Keratinocyte (primary cell): ENCODE data around the gene STAM2.

Source experiments
- CTCF ChIP-seq, 3 experiments: IDR thresholded peaks in 1 of 3; conservative IDR thresholded peaks in 1 of 3; optimal IDR thresholded peaks in 1 of 3; 2 replicates in 2 of 3; 3 replicates in 1 of 3; pipeline versions ENCODE3 to v1.5.1; 2011; ENCODE audit warnings: low read length in 3 of 3, mild to moderate bottlenecking in 3 of 3, moderate library complexity in 2 of 3, control low read depth in 1 of 3, inconsistent platforms in 1 of 3; ENCODE audit not compliant: insufficient read depth in 2 of 3; ENCODE audit errors: extremely low read depth in 1 of 3
- EZH2 ChIP-seq: IDR thresholded peaks from one replicate; pipeline ENCODE4 v1.6.1; 2012; ENCODE audit warnings: inconsistent platforms, mild to moderate bottlenecking, low read length, moderate library complexity

GRCh38 chr2:152067823-152068222 is 107.7 kb downstream of the STAM2 start:
- TF ChIP-seq CTCF (optimal IDR thresholded peaks at IDR 0.05 in 1 of 3, IDR thresholded peaks at IDR 0.05 in 1 of 3, conservative IDR thresholded peaks at IDR 0.05 in 1 of 3; ENCODE audit: extremely low read depth in 1 of 3, insufficient read depth in 2 of 3, low read length in 3 of 3) (no peak), EZH2 (no peak)
